Nephron (organoid): ENCODE data around the gene PTPRG.
A peak's percentile ranks its signal among the peaks of the same experiment; 100 is the strongest.

Experiments used
- H3K27ac Mint-ChIP-seq, 3 experiments: 2 replicates each; pipeline ENCODE4 v1.8.0; 2020; ENCODE audit warnings: mixed read lengths in 3 of 3, mild to moderate bottlenecking in 2 of 3, moderate library complexity in 1 of 3
- H3K27me3 Mint-ChIP-seq: 2 replicates; pipeline ENCODE4 v1.8.0; 2021; ENCODE audit warnings: low read depth, mild to moderate bottlenecking, moderate library complexity, mixed read lengths
- H3K36me3 Mint-ChIP-seq: 2 replicates; pipeline ENCODE4 v1.8.0; 2020; ENCODE audit warnings: low read depth, mixed read lengths
- H3K4me1 Mint-ChIP-seq: 2 replicates; pipeline ENCODE4 v1.8.0; 2020; ENCODE audit warnings: mixed read lengths
- H3K4me3 Mint-ChIP-seq, 3 experiments: 2 replicates each; pipeline ENCODE4 v1.8.0; 2020; ENCODE audit warnings: mild to moderate bottlenecking in 3 of 3, mixed read lengths in 3 of 3, moderate library complexity in 2 of 3
- H3K9me3 Mint-ChIP-seq: 2 replicates; pipeline ENCODE4 v1.8.0; 2020; ENCODE audit warnings: mixed read lengths
- TF ChIP-seq, protein P1 (sequence below), 3 experiments: fragments of 200-600 bp; sonication (generic); IDR thresholded peaks; one replicate each; pipeline ENCODE4 v1.5.0; 2021; ENCODE audit warnings: antibody characterized with exemption in 3 of 3; ENCODE audit not compliant: unreplicated experiment in 3 of 3

Gene PTPRG

GRCh38 chr3:62090066-62090465 is 528.7 kb downstream of the PTPRG start:
- Mint-ChIP-seq H3K27me3 (no peaks in the 10 kb centered on the region), H3K4me3 (no peak overlapping the region), H3K4me1 (peaks cover 4% of the 10 kb centered on the region), H3K27ac (no peak overlapping the region), H3K36me3 (no peaks in the 10 kb centered on the region), H3K9me3 (no peaks in the 10 kb centered on the region)
- TF ChIP-seq, protein P1, sequence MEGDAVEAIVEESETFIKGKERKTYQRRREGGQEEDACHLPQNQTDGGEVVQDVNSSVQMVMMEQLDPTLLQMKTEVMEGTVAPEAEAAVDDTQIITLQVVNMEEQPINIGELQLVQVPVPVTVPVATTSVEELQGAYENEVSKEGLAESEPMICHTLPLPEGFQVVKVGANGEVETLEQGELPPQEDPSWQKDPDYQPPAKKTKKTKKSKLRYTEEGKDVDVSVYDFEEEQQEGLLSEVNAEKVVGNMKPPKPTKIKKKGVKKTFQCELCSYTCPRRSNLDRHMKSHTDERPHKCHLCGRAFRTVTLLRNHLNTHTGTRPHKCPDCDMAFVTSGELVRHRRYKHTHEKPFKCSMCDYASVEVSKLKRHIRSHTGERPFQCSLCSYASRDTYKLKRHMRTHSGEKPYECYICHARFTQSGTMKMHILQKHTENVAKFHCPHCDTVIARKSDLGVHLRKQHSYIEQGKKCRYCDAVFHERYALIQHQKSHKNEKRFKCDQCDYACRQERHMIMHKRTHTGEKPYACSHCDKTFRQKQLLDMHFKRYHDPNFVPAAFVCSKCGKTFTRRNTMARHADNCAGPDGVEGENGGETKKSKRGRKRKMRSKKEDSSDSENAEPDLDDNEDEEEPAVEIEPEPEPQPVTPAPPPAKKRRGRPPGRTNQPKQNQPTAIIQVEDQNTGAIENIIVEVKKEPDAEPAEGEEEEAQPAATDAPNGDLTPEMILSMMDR (IDR thresholded peaks at IDR 0.05; ENCODE audit: unreplicated experiment in 3 of 3) = no peak

GRCh38 chr3:62090519-62090918 is 529.1 kb downstream of the PTPRG start:
- Mint-ChIP-seq H3K4me1 (peaks cover 4% of the 10 kb centered on the region), H3K4me3 (no peak overlapping the region), H3K27me3 (no peaks in the 10 kb centered on the region), H3K9me3 (no peaks in the 10 kb centered on the region), H3K27ac (no peak overlapping the region), H3K36me3 (no peaks in the 10 kb centered on the region)
- TF ChIP-seq, protein P1 (IDR thresholded peaks at IDR 0.05; ENCODE audit: unreplicated experiment in 3 of 3) = no peak

DNA sequence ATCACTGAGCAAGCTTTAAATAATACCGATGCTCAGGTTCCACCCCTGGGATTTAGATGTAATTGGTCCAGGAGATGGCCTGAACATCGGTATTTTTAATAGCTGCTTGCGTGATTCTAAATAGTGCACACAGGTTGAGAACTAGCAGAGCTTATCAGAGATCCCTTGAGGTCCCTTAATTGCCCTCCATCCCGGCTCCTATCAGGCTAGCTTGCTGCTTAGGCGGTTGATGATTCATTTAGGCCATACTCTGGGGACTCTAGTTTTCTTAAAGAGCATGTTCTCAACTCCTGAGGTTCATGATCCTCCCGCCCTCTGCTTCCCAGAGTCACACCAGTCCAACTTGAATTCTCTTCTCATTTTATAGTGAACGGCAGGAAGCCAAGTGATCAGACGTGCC is 531.7 kb downstream of the PTPRG start:
- TF ChIP-seq, protein P1 (IDR thresholded peaks at IDR 0.05; ENCODE audit: unreplicated experiment in 3 of 3) = no peak
- no peaks in the 10 kb centered on the region for H3K27me3 Mint-ChIP-seq
- no peak overlapping the region for H3K4me3 Mint-ChIP-seq
- no peak overlapping the region for H3K27ac Mint-ChIP-seq
- H3K9me3 Mint-ChIP-seq = no peaks in the 10 kb centered on the region
- H3K36me3 Mint-ChIP-seq = no peaks in the 10 kb centered on the region
- H3K4me1 Mint-ChIP-seq = peaks cover 4% of the 10 kb centered on the region

DNA sequence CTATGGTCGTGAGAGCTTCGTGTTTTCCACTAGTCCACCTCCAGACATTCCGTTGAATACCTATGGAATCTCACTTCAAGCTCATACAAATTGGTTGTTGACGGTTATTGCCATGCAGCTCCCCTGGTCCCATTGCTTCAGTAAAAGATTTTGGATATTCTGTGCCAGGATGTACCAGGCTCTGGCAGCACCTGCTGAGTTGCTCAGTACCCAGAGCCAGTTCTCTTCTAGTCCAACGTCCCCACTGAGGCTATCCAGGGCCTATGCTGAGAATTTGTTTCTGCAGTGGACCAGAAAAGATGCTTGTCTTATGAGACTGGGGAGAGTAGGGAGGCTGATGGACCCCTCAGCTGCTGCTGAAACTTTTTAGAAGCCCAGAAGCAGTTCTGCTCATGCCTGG is 533.1 kb downstream of the PTPRG start:
- Mint-ChIP-seq H3K4me1 (peaks cover 4% of the 10 kb centered on the region), H3K4me3 (no peak overlapping the region), H3K36me3 (no peaks in the 10 kb centered on the region), H3K27ac (no peak overlapping the region), H3K27me3 (no peaks in the 10 kb centered on the region), H3K9me3 (no peaks in the 10 kb centered on the region)
- TF ChIP-seq, protein P1 (IDR thresholded peaks at IDR 0.05; ENCODE audit: unreplicated experiment in 3 of 3) = no peak

GRCh38 chr3:62095080-62095479 is 533.7 kb downstream of the PTPRG start:
- TF ChIP-seq, protein P1 (IDR thresholded peaks at IDR 0.05; ENCODE audit: unreplicated experiment in 3 of 3) = no peak
- H3K27me3 Mint-ChIP-seq = no peaks in the 10 kb centered on the region
- H3K9me3 Mint-ChIP-seq = no peaks in the 10 kb centered on the region
- H3K36me3 Mint-ChIP-seq = no peaks in the 10 kb centered on the region
- no peak overlapping the region for H3K4me3 Mint-ChIP-seq
- peaks cover 4% of the 10 kb centered on the region for H3K4me1 Mint-ChIP-seq
- H3K27ac Mint-ChIP-seq = no peak overlapping the region

DNA sequence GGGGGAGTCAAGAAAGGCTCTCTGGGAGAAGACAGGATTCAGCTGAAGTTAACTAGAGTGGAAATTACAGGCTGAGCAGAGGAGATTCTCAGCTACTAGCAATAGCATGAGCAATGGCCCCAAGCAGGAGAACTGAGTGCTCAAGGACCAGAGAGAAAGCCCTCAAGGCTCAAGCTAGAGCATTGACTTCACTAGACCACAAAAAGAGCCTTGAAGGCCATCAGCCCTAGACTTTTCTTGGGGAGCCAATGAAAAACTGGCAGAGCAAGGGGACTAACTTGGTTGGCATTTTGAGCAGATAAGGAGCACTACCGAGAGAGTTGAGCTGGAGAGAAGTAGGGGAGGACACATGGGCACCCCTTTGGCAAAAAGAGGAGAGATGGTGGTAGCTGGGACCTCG is 534.4 kb downstream of the PTPRG start:
- Mint-ChIP-seq H3K27ac (peak overlapping the region in 1 of 3 experiments; percentile 8), H3K36me3 (no peaks in the 10 kb centered on the region), H3K9me3 (no peaks in the 10 kb centered on the region), H3K27me3 (no peaks in the 10 kb centered on the region), H3K4me1 (peaks cover 10% of the 10 kb centered on the region), H3K4me3 (no peak overlapping the region)
- TF ChIP-seq, protein P1 (IDR thresholded peaks at IDR 0.05; ENCODE audit: unreplicated experiment in 3 of 3) = no peak
